H9 (cell line): ENCODE measurements around the gene SLC17A3. TPM values are rescaled to one million over a fixed set of nuclear protein-coding genes. Genes with fewer than 3 reads are reported as not detected.

ENCODE experiments used
- DNase-seq: peaks from one replicate; pipeline ENCODE4 v3.0.0-alpha.2; 2017
- H2AFZ ChIP-seq: one replicate; pipeline ENCODE4 v1.6.1; 2013; ENCODE audit warnings: mild to moderate bottlenecking, low read length, control low read depth, moderate library complexity
- H2AK5ac ChIP-seq: 2 replicates; pipeline ENCODE4 v1.6.1; 2013; ENCODE audit warnings: low read length, control low read depth, mixed read lengths; ENCODE audit not compliant: insufficient read length
- H2BK120ac ChIP-seq: one replicate; pipeline ENCODE4 v1.6.1; 2013; ENCODE audit warnings: low read depth, mild to moderate bottlenecking, low read length, control low read depth, inconsistent platforms; ENCODE audit not compliant: poor library complexity, severe bottlenecking
- H2BK12ac ChIP-seq: 2 replicates; pipeline ENCODE4 v1.6.1; 2013; ENCODE audit warnings: low read length, control low read depth, mixed read lengths, low read depth; ENCODE audit not compliant: insufficient read length
- H2BK15ac ChIP-seq: 2 replicates; pipeline ENCODE4 v1.6.1; 2013; ENCODE audit warnings: low read depth, low read length, control low read depth
- H2BK20ac ChIP-seq: one replicate; pipeline ENCODE4 v1.6.1; 2013; ENCODE audit warnings: low read depth, mild to moderate bottlenecking, low read length, control low read depth, inconsistent platforms; ENCODE audit not compliant: poor library complexity, severe bottlenecking
- H2BK5ac ChIP-seq: 2 replicates; pipeline ENCODE4 v1.6.1; 2013; ENCODE audit warnings: low read length, control low read depth, mixed read lengths; ENCODE audit not compliant: insufficient read length
- H3K14ac ChIP-seq: 2 replicates; pipeline ENCODE4 v1.6.1; 2013; ENCODE audit warnings: low read length, control low read depth; ENCODE audit not compliant: insufficient read depth
- H3K18ac ChIP-seq: 2 replicates; pipeline ENCODE4 v1.6.1; 2013; ENCODE audit warnings: low read depth, mild to moderate bottlenecking, mixed read lengths, low read length, control low read depth; ENCODE audit not compliant: insufficient read length
- H3K23ac ChIP-seq: 2 replicates; pipeline ENCODE4 v1.6.1; 2013; ENCODE audit warnings: low read length, control low read depth, mixed read lengths, low read depth; ENCODE audit not compliant: insufficient read length
- H3K23me2 ChIP-seq: 2 replicates; pipeline ENCODE4 v1.6.1; 2013; ENCODE audit warnings: low read depth, mild to moderate bottlenecking, mixed read lengths, low read length, control low read depth; ENCODE audit not compliant: insufficient read length, poor library complexity, severe bottlenecking
- H3K27ac ChIP-seq: 2 replicates; pipeline ENCODE4 v1.5.1; 2013; ENCODE audit warnings: low read length, control low read depth, mixed read lengths, low read depth; ENCODE audit not compliant: insufficient read length
- H3K27me3 ChIP-seq: 2 replicates; pipeline ENCODE4 v1.6.1; 2013; ENCODE audit warnings: low read length, control low read depth, inconsistent platforms; ENCODE audit not compliant: insufficient read depth
- H3K4ac ChIP-seq: 2 replicates; pipeline ENCODE4 v1.6.1; 2013; ENCODE audit warnings: low read depth, mild to moderate bottlenecking, control low read depth, inconsistent platforms, low read length, moderate library complexity
- H3K4me1 ChIP-seq: 2 replicates; pipeline ENCODE4 v1.6.1; 2013; ENCODE audit warnings: low read length, control low read depth, inconsistent platforms; ENCODE audit not compliant: insufficient read depth
- H3K4me2 ChIP-seq: 2 replicates; pipeline ENCODE4 v1.6.1; 2013; ENCODE audit warnings: low read length, control low read depth, mixed read lengths; ENCODE audit not compliant: insufficient read length, insufficient read depth
- H3K56ac ChIP-seq: 2 replicates; pipeline ENCODE4 v1.6.1; 2013; ENCODE audit warnings: low read depth, mild to moderate bottlenecking, mixed read lengths, low read length, control low read depth; ENCODE audit not compliant: insufficient read length
- H3K79me1 ChIP-seq: 2 replicates; pipeline ENCODE4 v1.6.1; 2013; ENCODE audit warnings: low read depth, mild to moderate bottlenecking, moderate library complexity, low read length, control low read depth, inconsistent platforms; ENCODE audit not compliant: insufficient read depth, poor library complexity, severe bottlenecking
- H3K79me2 ChIP-seq: 2 replicates; pipeline ENCODE4 v1.6.1; 2013; ENCODE audit warnings: low read length, control low read depth, inconsistent platforms; ENCODE audit not compliant: insufficient read depth
- H3K9ac ChIP-seq: 2 replicates; pipeline ENCODE4 v1.6.1; 2013; ENCODE audit warnings: low read length, control low read depth, mixed read lengths; ENCODE audit not compliant: insufficient read length; ENCODE audit errors: extremely low read depth
- H3K9me3 ChIP-seq: one replicate; pipeline ENCODE4 v1.6.1; 2013; ENCODE audit warnings: low read depth, low read length, inconsistent platforms; ENCODE audit not compliant: control insufficient read depth
- H3T11ph ChIP-seq: one replicate; pipeline ENCODE4 v1.6.1; 2013; ENCODE audit warnings: mild to moderate bottlenecking, low read length, control low read depth, inconsistent platforms
- H4K20me1 ChIP-seq: one replicate; pipeline ENCODE4 v1.6.1; 2013; ENCODE audit not compliant: control insufficient read depth, insufficient read length, insufficient read depth
- H4K5ac ChIP-seq: 2 replicates; pipeline ENCODE4 v1.6.1; 2013; ENCODE audit warnings: low read depth, mild to moderate bottlenecking, mixed read lengths, low read length, control low read depth; ENCODE audit not compliant: insufficient read length
- H4K8ac ChIP-seq: replicated peaks from 2 replicates; pipeline ENCODE4 v1.6.1; 2013; ENCODE audit warnings: low read length, control low read depth, mixed read lengths, low read depth; ENCODE audit not compliant: insufficient read length
- H4K91ac ChIP-seq: 2 replicates; pipeline ENCODE4 v1.6.1; 2013; ENCODE audit warnings: low read depth, mild to moderate bottlenecking, moderate library complexity, mixed read lengths, low read length, control low read depth; ENCODE audit not compliant: insufficient read length
- H3K27ac Mint-ChIP-seq, 3 experiments: 2 replicates in 2 of 3; 3 replicates in 1 of 3; pipeline ENCODE4 v1.8.0; 2020 to 2021; ENCODE audit warnings: mixed read lengths in 3 of 3, mild to moderate bottlenecking in 1 of 3, moderate library complexity in 1 of 3
- H3K27me3 Mint-ChIP-seq: 2 replicates; pipeline ENCODE4 v1.8.0; 2021; ENCODE audit warnings: low read depth, mild to moderate bottlenecking, moderate library complexity, mixed read lengths
- H3K36me3 Mint-ChIP-seq, 3 experiments: 2 replicates in 2 of 3; 3 replicates in 1 of 3; pipeline ENCODE4 v1.8.0; 2020 to 2021; ENCODE audit warnings: low read depth in 3 of 3, mixed read lengths in 3 of 3; ENCODE audit not compliant: insufficient read depth in 1 of 3
- H3K4me1 Mint-ChIP-seq, 2 experiments: 2 replicates each; pipeline ENCODE4 v1.8.0; 2020; ENCODE audit warnings: mixed read lengths in 2 of 2
- H3K4me3 Mint-ChIP-seq, 2 experiments: 2 replicates in 1 of 2; 3 replicates in 1 of 2; pipeline ENCODE4 v1.8.0; 2020 to 2021; ENCODE audit warnings: mild to moderate bottlenecking in 2 of 2, mixed read lengths in 2 of 2, moderate library complexity in 1 of 2
- H3K9me3 Mint-ChIP-seq, 2 experiments: 2 replicates in 1 of 2; 3 replicates in 1 of 2; pipeline ENCODE4 v1.8.0; 2020; ENCODE audit warnings: mild to moderate bottlenecking in 2 of 2, mixed read lengths in 2 of 2, moderate library complexity in 1 of 2
- CTCF ChIP-seq: fragments of 200-600 bp; sonication (generic); conservative IDR thresholded peaks from 3 replicates; pipeline ENCODE4 v1.8.0; 2021; ENCODE audit warnings: antibody characterized with exemption, mild to moderate bottlenecking
- WGBS: extraction: QIAGEN DNeasy Blood & Tissue Kit; methylation state at CpG from one replicate; pipeline ENCODE4 v1.1.7; 2013; ENCODE audit warnings: missing lambda C conversion rate, low lambda C conversion rate, mixed read lengths; ENCODE audit not compliant: insufficient read length; ENCODE audit errors: extremely low coverage; 5-methylcytosine and 5-hydroxymethylcytosine counted together
- total RNA-seq: library from RNA; stranded (reverse); gene quantifications from 2 replicates; pipeline ENCODE4 v1.2.1, GENCODE V29; 2021

SLC17A3 gene
- total RNA-seq, 1 experiment from 2014 or later = not detected

GRCh38 chr6:25883991-25884390, 9.9 kb upstream of the SLC17A3 start:
- H4K91ac ChIP-seq = no peak overlapping the region
- H3K14ac ChIP-seq = no peak overlapping the region

More at GRCh38 chr6:25883991-25884390, 9.9 kb upstream of the SLC17A3 start:
- no peaks in the 10 kb centered on the region for H3K79me1 ChIP-seq
- no peak overlapping the region for H4K5ac ChIP-seq
- no peak overlapping the region for H3K56ac ChIP-seq
- H4K20me1 ChIP-seq = no peaks in the 10 kb centered on the region
- H3K4me1 ChIP-seq = no peaks in the 10 kb centered on the region
- no peak for TF ChIP-seq CTCF
- no peak overlapping the region for H2BK15ac ChIP-seq
- no peak overlapping the region for H3K18ac ChIP-seq
- no CpG with 5 or more reads among the region's 2 CpGs for WGBS
- H2BK12ac ChIP-seq = no peak overlapping the region
- H3K4me2 ChIP-seq = no peak overlapping the region
- peaks cover 9% of the 10 kb centered on the region for H3K27me3 Mint-ChIP-seq
- no peaks in the 10 kb centered on the region for H3K79me2 ChIP-seq
- H2BK5ac ChIP-seq = no peak overlapping the region
- H3K9me3 ChIP-seq = no peaks in the 10 kb centered on the region
- DNase-seq = no peak
- peaks cover 2 to 3% of the 10 kb centered on the region in 2 experiments; a peak in 2 of 4 replicates for H3K4me1 Mint-ChIP-seq
- H3K9me3 Mint-ChIP-seq = no peaks in the 10 kb centered on the region; a peak in 1 of 5 replicates
- H2AK5ac ChIP-seq = no peak overlapping the region
- H3K4me3 Mint-ChIP-seq = no peak overlapping the region
- H3K27ac Mint-ChIP-seq = no peak overlapping the region
- no peak overlapping the region for H2BK20ac ChIP-seq
- no peak overlapping the region for H3K4ac ChIP-seq
- no peak overlapping the region for H4K8ac ChIP-seq
- H2BK120ac ChIP-seq = no peak overlapping the region
- H2AFZ ChIP-seq = no peak overlapping the region
- H3T11ph ChIP-seq = no peak overlapping the region
- no peaks in the 10 kb centered on the region for H3K27me3 ChIP-seq
- no peak overlapping the region for H3K27ac ChIP-seq
- no peak overlapping the region for H3K23ac ChIP-seq
- H3K23me2 ChIP-seq = no peaks in the 10 kb centered on the region
- no peaks in the 10 kb centered on the region for H3K36me3 Mint-ChIP-seq
- no peak overlapping the region for H3K9ac ChIP-seq
